ENCODE data around the gene SERP2. TPM values are rescaled to one million over a fixed set of nuclear protein-coding genes. Genes with fewer than 3 reads are reported as not detected.

Gene SERP2
- total RNA-seq, 1 experiment from 2014 or later, result 1.8 TPM

DNA sequence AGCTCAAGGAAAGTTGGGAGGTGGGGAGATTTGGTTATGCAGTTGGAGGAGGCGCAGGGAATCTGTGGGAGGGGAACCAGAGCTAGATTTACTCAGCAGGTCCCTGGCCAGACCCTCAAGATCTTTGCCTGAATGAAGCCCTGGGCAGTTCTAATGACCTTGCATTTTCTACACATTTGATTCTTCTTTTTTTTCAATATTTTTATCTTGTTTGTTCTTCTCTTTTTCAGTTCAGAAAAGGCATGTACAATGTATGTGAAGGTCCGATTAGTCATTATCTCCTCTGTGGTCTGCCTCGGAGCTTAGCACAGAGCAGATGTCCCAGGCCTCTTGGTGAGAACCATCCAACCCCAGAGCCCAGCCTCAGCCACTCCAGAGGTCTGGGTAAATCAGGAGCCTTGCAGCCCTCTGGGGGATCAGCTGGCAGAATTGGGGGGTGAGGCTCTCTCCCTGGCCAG, 24.2 kb downstream of the SERP2 start:
- peaks cover 5% of the 10 kb centered on the region for H3K27me3 Mint-ChIP-seq (ENCODE audit: low read depth)
- no peak overlapping the region for H3K9ac ChIP-seq (ENCODE audit: extremely low read depth, insufficient read length, low read length)
- no peak overlapping the region for H2BK120ac ChIP-seq (ENCODE audit: low read depth, low read length, poor library complexity, severe bottlenecking)
- H3K9me3 Mint-ChIP-seq, result no peaks in the 10 kb centered on the region; a peak in 1 of 5 replicates
- H3K14ac ChIP-seq (ENCODE audit: insufficient read depth, low read length), result no peak overlapping the region
- no peaks in the 10 kb centered on the region for H3K9me3 ChIP-seq (ENCODE audit: control insufficient read depth, low read depth, low read length)
- H4K20me1 ChIP-seq (ENCODE audit: control insufficient read depth, insufficient read depth, insufficient read length), result no peaks in the 10 kb centered on the region
- H3K36me3 Mint-ChIP-seq (ENCODE audit: insufficient read depth in 1 of 3, low read depth in 3 of 3), result no peaks in the 10 kb centered on the region
- peaks cover 40 to 43% of the 10 kb centered on the region in 2 experiments for H3K4me1 Mint-ChIP-seq
- TF ChIP-seq, protein P1, sequence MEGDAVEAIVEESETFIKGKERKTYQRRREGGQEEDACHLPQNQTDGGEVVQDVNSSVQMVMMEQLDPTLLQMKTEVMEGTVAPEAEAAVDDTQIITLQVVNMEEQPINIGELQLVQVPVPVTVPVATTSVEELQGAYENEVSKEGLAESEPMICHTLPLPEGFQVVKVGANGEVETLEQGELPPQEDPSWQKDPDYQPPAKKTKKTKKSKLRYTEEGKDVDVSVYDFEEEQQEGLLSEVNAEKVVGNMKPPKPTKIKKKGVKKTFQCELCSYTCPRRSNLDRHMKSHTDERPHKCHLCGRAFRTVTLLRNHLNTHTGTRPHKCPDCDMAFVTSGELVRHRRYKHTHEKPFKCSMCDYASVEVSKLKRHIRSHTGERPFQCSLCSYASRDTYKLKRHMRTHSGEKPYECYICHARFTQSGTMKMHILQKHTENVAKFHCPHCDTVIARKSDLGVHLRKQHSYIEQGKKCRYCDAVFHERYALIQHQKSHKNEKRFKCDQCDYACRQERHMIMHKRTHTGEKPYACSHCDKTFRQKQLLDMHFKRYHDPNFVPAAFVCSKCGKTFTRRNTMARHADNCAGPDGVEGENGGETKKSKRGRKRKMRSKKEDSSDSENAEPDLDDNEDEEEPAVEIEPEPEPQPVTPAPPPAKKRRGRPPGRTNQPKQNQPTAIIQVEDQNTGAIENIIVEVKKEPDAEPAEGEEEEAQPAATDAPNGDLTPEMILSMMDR (conservative IDR thresholded peaks at IDR 0.05), result no peak
- H3K4me3 Mint-ChIP-seq, result no peak overlapping the region
- no peak overlapping the region for H4K91ac ChIP-seq (ENCODE audit: insufficient read length, low read depth, low read length)
- H4K5ac ChIP-seq (ENCODE audit: insufficient read length, low read depth, low read length), result no peak overlapping the region
- peak overlapping the region in 1 of 3 experiments; percentile 21; a peak in 1 of 7 replicates for H3K27ac Mint-ChIP-seq
- H2BK5ac ChIP-seq (ENCODE audit: insufficient read length, low read length), result no peak overlapping the region
- no peak overlapping the region for H2AFZ ChIP-seq (ENCODE audit: low read length)
- H2BK15ac ChIP-seq (ENCODE audit: low read depth, low read length), result no peak overlapping the region
- no peaks in the 10 kb centered on the region for H3K27me3 ChIP-seq (ENCODE audit: insufficient read depth, low read length)
- H2BK20ac ChIP-seq (ENCODE audit: low read depth, low read length, poor library complexity, severe bottlenecking), result no peak overlapping the region
- H3K79me1 ChIP-seq (ENCODE audit: insufficient read depth, low read depth, low read length, poor library complexity, severe bottlenecking), result no peaks in the 10 kb centered on the region
- H3K27ac ChIP-seq (ENCODE audit: insufficient read length, low read depth, low read length), result no peak overlapping the region
- no CpG with 5 or more reads among the region's 3 CpGs for WGBS (ENCODE audit: extremely low coverage, insufficient read length, low lambda C conversion rate)
- no peak for DNase-seq
- no peak overlapping the region for H3K56ac ChIP-seq (ENCODE audit: insufficient read length, low read depth, low read length)
- no peak overlapping the region for H3K18ac ChIP-seq (ENCODE audit: insufficient read length, low read depth, low read length)
- no peak overlapping the region for H2BK12ac ChIP-seq (ENCODE audit: insufficient read length, low read depth, low read length)
- H4K8ac ChIP-seq (replicated peaks; ENCODE audit: insufficient read length, low read depth, low read length), result no peak overlapping the region
- no peak overlapping the region for H3T11ph ChIP-seq (ENCODE audit: low read length)
- H3K4me1 ChIP-seq (ENCODE audit: insufficient read depth, low read length), result peaks cover 7% of the 10 kb centered on the region
- no peak overlapping the region for H2AK5ac ChIP-seq (ENCODE audit: insufficient read length, low read length)
- H3K79me2 ChIP-seq (ENCODE audit: insufficient read depth, low read length), result no peaks in the 10 kb centered on the region
- H3K23me2 ChIP-seq (ENCODE audit: insufficient read length, low read depth, low read length, poor library complexity, severe bottlenecking), result no peaks in the 10 kb centered on the region
- H3K4ac ChIP-seq (ENCODE audit: low read depth, low read length), result no peak overlapping the region
- H3K23ac ChIP-seq (ENCODE audit: insufficient read length, low read depth, low read length), result no peak overlapping the region
- H3K4me2 ChIP-seq (ENCODE audit: insufficient read depth, insufficient read length, low read length), result no peak overlapping the region
